OCI-LY1 (cell line): ENCODE data around the gene COL1A2.

Experiments
- H2AFZ ChIP-seq: fragments of 200-600 bp; sonication (generic), shearing (Covaris generic); 2 replicates; pipeline ENCODE4 v1.6.0; 2014; ENCODE audit warnings: antibody characterized with exemption, mild to moderate bottlenecking, low read length
- H3F3A ChIP-seq: fragments of 200-600 bp; sonication (generic), shearing (Covaris generic); 2 replicates; pipeline ENCODE4 v1.6.0; 2014; ENCODE audit warnings: mild to moderate bottlenecking, antibody characterized with exemption, low read length, moderate library complexity; ENCODE audit not compliant: insufficient read depth
- H3K27ac ChIP-seq: fragments of 200-600 bp; sonication (generic); 2 replicates; pipeline ENCODE4 v1.5.1; 2014; ENCODE audit warnings: low read length, mixed run types, mild to moderate bottlenecking, low read depth; ENCODE audit not compliant: poor library complexity, severe bottlenecking
- H3K27me3 ChIP-seq: fragments of 200-600 bp; sonication (generic); 2 replicates; pipeline ENCODE4 v1.6.0; 2014; ENCODE audit warnings: antibody characterized with exemption, mild to moderate bottlenecking, low read length, moderate library complexity; ENCODE audit not compliant: insufficient read depth
- H3K36me3 ChIP-seq: fragments of 200-600 bp; sonication (generic); 2 replicates; pipeline ENCODE4 v1.6.1; 2014; ENCODE audit warnings: mild to moderate bottlenecking, antibody characterized with exemption, low read length, moderate library complexity, mixed read lengths; ENCODE audit not compliant: insufficient read depth
- H3K4me1 ChIP-seq: fragments of 200-600 bp; sonication (generic); 2 replicates; pipeline ENCODE4 v1.5.1; 2014; ENCODE audit warnings: mild to moderate bottlenecking, low read length, moderate library complexity; ENCODE audit not compliant: insufficient read depth, severe bottlenecking
- H3K4me2 ChIP-seq: fragments of 200-600 bp; sonication (generic), shearing (Covaris generic); 2 replicates; pipeline ENCODE4 v1.6.1; 2014; ENCODE audit warnings: low read length
- H3K4me3 ChIP-seq: fragments of 200-600 bp; sonication (generic); 2 replicates; pipeline ENCODE4 v1.5.1; 2014; ENCODE audit warnings: low read length, low read depth, mild to moderate bottlenecking, mixed read lengths; ENCODE audit not compliant: poor library complexity, severe bottlenecking
- H3K79me2 ChIP-seq: fragments of 200-600 bp; shearing (Covaris generic); 2 replicates; pipeline ENCODE4 v1.6.1; 2016; ENCODE audit warnings: mixed run types, low read length, mixed read lengths; ENCODE audit not compliant: insufficient read depth
- H3K9ac ChIP-seq: fragments of 200-600 bp; sonication (generic), shearing (Covaris generic); 2 replicates; pipeline ENCODE4 v1.6.1; 2014; ENCODE audit warnings: mild to moderate bottlenecking, low read length, mixed read lengths
- H3K9me2 ChIP-seq: fragments of 200-600 bp; sonication (generic), shearing (Covaris generic); 2 replicates; pipeline ENCODE4 v1.6.1; 2014; ENCODE audit warnings: low read depth, mild to moderate bottlenecking, low read length, mixed read lengths
- H3K9me3 ChIP-seq: fragments of 200-600 bp; shearing (Covaris generic); 2 replicates; pipeline ENCODE4 v1.6.1; 2014; ENCODE audit warnings: low read length, mixed read lengths
- H4K20me1 ChIP-seq: fragments of 200-600 bp; sonication (generic), shearing (Covaris generic); 2 replicates; pipeline ENCODE4 v1.6.0; 2016; ENCODE audit warnings: mild to moderate bottlenecking, low read length; ENCODE audit not compliant: insufficient read depth
- EZH2 ChIP-seq: fragments of 200-600 bp; sonication (generic), shearing (Covaris generic); IDR thresholded peaks from 2 replicates; pipeline ENCODE4 v1.8.0; 2017; ENCODE audit warnings: borderline replicate concordance, mixed run types, mild to moderate bottlenecking, antibody characterized with exemption, low read length, moderate library complexity, mixed read lengths
- TF ChIP-seq, protein P1 (sequence below): fragments of 200-600 bp; sonication (generic), shearing (Covaris generic); IDR thresholded peaks from 2 replicates; pipeline ENCODE4 v1.5.1; 2017; ENCODE audit warnings: mild to moderate bottlenecking, antibody characterized with exemption, low read length, moderate library complexity, mixed read lengths

The COL1A2 gene

DNA sequence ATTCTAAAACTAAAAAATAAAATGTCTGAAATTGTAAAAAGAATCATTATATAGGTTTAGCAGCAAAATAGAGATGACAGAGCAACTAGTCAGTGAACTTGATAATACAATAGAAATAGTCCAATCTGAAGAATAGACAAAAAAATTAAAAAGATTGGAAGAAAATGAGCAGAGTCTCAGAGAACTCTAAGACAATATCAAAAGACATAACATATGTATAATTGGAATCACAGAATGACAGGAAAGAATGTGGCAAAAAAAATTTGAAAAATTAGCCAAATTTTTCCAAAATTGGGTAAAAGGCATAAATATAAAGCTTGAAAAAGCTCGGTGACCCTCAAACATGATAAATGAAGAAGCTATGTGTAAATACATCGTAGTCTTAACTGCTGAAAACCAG lies 76.9 kb downstream of the COL1A2 start:
- Histone ChIP-seq H2AFZ (no peak overlapping the region), H3K79me2 (no peaks in the 10 kb centered on the region)

DNA sequence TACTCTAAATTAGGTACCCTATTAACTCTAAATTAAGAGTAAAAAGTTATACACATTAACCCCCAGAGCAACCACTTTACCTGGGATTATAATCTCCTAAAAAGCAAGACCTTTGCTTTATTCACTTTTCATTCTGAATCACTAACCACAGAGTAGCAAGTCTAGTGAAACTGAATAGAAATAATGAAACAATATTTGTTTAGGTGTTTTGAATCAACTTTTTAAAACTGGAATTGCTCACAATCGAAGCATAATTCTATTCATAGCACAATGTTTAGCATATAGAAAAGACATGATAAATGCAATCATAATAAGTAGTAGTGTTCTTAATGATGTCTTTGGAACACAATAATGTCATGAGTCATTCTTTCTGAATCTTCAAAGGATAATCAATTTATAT lies 77.9 kb downstream of the COL1A2 start:
- Histone ChIP-seq H3K36me3 (no peaks in the 10 kb centered on the region), H3K9me3 (no peaks in the 10 kb centered on the region)

More for the DNA sequence above, 76.9 kb downstream of the COL1A2 start:
- Histone ChIP-seq H3K27ac (no peak overlapping the region), H3F3A (no peaks in the 10 kb centered on the region), H3K4me1 (no peaks in the 10 kb centered on the region), H3K4me2 (no peak overlapping the region), H3K9me3 (no peaks in the 10 kb centered on the region), H3K9ac (no peak overlapping the region), H3K9me2 (no peaks in the 10 kb centered on the region), H3K27me3 (no peaks in the 10 kb centered on the region), H3K4me3 (no peak overlapping the region), H4K20me1 (no peaks in the 10 kb centered on the region), H3K36me3 (no peaks in the 10 kb centered on the region)
- TF ChIP-seq EZH2, result no peak
- TF ChIP-seq, protein P1, sequence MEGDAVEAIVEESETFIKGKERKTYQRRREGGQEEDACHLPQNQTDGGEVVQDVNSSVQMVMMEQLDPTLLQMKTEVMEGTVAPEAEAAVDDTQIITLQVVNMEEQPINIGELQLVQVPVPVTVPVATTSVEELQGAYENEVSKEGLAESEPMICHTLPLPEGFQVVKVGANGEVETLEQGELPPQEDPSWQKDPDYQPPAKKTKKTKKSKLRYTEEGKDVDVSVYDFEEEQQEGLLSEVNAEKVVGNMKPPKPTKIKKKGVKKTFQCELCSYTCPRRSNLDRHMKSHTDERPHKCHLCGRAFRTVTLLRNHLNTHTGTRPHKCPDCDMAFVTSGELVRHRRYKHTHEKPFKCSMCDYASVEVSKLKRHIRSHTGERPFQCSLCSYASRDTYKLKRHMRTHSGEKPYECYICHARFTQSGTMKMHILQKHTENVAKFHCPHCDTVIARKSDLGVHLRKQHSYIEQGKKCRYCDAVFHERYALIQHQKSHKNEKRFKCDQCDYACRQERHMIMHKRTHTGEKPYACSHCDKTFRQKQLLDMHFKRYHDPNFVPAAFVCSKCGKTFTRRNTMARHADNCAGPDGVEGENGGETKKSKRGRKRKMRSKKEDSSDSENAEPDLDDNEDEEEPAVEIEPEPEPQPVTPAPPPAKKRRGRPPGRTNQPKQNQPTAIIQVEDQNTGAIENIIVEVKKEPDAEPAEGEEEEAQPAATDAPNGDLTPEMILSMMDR, result no peak

DNA sequence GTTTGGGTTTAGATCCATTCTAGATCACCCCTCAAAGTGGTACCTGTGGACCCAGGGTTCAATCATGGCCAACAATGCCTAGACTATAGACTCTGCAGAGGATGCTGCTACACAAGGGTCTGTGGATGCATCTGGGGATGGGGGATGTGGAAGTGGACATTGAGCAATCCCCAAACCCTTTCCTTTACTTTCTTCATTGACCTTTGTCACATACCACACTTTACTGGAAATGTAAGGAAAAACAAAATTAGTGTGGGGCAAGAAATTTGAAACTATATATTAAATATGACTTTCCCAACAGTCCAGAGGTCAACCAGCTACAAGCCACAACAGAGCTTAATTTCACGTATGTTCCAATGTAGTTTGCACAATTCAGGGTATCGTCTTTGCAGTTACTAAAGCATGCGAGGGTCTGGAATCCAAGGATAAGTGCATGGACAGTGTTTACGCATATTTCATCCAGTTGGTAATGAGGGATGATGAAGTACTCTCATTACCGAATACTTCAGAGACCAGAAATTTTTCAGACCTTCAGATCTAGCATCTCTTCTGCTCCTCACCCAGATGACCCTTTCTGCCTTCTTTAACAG lies 81.7 kb downstream of the COL1A2 start:
- Histone ChIP-seq H2AFZ (no peak overlapping the region), H3K9me2 (no peaks in the 10 kb centered on the region), H3K27me3 (no peaks in the 10 kb centered on the region), H3K4me1 (no peaks in the 10 kb centered on the region), H3K4me2 (no peak overlapping the region), H3K9ac (no peak overlapping the region), H3K27ac (no peak overlapping the region), H3K79me2 (no peaks in the 10 kb centered on the region), H3F3A (no peaks in the 10 kb centered on the region), H3K36me3 (no peaks in the 10 kb centered on the region), H4K20me1 (no peaks in the 10 kb centered on the region), H3K9me3 (no peaks in the 10 kb centered on the region), H3K4me3 (no peak overlapping the region)
- TF ChIP-seq EZH2, result no peak
- TF ChIP-seq, protein P1, result no peak

More for the DNA sequence above, 77.9 kb downstream of the COL1A2 start:
- TF ChIP-seq, protein P1, result no peak
- TF ChIP-seq EZH2, result no peak
- Histone ChIP-seq H3K4me2 (no peak overlapping the region), H2AFZ (no peak overlapping the region), H3K27me3 (no peaks in the 10 kb centered on the region), H3K9ac (no peak overlapping the region), H3F3A (no peaks in the 10 kb centered on the region), H3K4me3 (no peak overlapping the region), H3K27ac (no peak overlapping the region), H3K9me2 (no peaks in the 10 kb centered on the region), H3K4me1 (no peaks in the 10 kb centered on the region), H4K20me1 (no peaks in the 10 kb centered on the region), H3K79me2 (no peaks in the 10 kb centered on the region)
